ENCODE data around the gene PHAF1. TPM values are rescaled to one million over a fixed set of nuclear protein-coding genes. Genes with fewer than 3 reads are reported as not detected.

PHAF1 gene
- total and polyA plus RNA-seq, 2 of the 13 experiments (the other 11 are each of a cell fraction or from before 2014, with no cell fraction given) = 48.3 to 174 TPM

- TF ChIP-seq PATZ1 (CRISPR knock-in tag; IDR thresholded peaks at IDR 0.05) (no peak), AKAP8 (CRISPR knock-in tag; IDR thresholded peaks at IDR 0.05) (no peak), MTF2 (CRISPR knock-in tag; IDR thresholded peaks at IDR 0.05; ENCODE audit: borderline replicate concordance) (no peak), HMG20B (CRISPR knock-in tag; conservative IDR thresholded peaks at IDR 0.05) (no peak), RBFOX2 (IDR thresholded peaks at IDR 0.05; ENCODE audit: low read depth, low read length) (no peak), MAZ (IDR thresholded peaks at IDR 0.05; ENCODE audit: borderline replicate concordance, low read depth, low read length) (no peak), MAZ (CRISPR knock-in tag; IDR thresholded peaks at IDR 0.05; ENCODE audit: low read depth) (no peak), ZIK1 (CRISPR knock-in tag; IDR thresholded peaks at IDR 0.05; ENCODE audit: borderline replicate concordance, low read depth) (no peak; the same call in 1 of the 2 replicates), ZNF746 (CRISPR knock-in tag; IDR thresholded peaks at IDR 0.05) (peak; percentile 67; the same call in 1 of the 2 replicates), ETV6 (CRISPR knock-in tag; conservative IDR thresholded peaks at IDR 0.05) (no peak), TFDP2 (CRISPR knock-in tag; IDR thresholded peaks at IDR 0.05) (no peak), ZNF33A (CRISPR knock-in tag; IDR thresholded peaks at IDR 0.05; ENCODE audit: borderline replicate concordance) (no peak)
- TF ChIP-seq, protein P1, sequence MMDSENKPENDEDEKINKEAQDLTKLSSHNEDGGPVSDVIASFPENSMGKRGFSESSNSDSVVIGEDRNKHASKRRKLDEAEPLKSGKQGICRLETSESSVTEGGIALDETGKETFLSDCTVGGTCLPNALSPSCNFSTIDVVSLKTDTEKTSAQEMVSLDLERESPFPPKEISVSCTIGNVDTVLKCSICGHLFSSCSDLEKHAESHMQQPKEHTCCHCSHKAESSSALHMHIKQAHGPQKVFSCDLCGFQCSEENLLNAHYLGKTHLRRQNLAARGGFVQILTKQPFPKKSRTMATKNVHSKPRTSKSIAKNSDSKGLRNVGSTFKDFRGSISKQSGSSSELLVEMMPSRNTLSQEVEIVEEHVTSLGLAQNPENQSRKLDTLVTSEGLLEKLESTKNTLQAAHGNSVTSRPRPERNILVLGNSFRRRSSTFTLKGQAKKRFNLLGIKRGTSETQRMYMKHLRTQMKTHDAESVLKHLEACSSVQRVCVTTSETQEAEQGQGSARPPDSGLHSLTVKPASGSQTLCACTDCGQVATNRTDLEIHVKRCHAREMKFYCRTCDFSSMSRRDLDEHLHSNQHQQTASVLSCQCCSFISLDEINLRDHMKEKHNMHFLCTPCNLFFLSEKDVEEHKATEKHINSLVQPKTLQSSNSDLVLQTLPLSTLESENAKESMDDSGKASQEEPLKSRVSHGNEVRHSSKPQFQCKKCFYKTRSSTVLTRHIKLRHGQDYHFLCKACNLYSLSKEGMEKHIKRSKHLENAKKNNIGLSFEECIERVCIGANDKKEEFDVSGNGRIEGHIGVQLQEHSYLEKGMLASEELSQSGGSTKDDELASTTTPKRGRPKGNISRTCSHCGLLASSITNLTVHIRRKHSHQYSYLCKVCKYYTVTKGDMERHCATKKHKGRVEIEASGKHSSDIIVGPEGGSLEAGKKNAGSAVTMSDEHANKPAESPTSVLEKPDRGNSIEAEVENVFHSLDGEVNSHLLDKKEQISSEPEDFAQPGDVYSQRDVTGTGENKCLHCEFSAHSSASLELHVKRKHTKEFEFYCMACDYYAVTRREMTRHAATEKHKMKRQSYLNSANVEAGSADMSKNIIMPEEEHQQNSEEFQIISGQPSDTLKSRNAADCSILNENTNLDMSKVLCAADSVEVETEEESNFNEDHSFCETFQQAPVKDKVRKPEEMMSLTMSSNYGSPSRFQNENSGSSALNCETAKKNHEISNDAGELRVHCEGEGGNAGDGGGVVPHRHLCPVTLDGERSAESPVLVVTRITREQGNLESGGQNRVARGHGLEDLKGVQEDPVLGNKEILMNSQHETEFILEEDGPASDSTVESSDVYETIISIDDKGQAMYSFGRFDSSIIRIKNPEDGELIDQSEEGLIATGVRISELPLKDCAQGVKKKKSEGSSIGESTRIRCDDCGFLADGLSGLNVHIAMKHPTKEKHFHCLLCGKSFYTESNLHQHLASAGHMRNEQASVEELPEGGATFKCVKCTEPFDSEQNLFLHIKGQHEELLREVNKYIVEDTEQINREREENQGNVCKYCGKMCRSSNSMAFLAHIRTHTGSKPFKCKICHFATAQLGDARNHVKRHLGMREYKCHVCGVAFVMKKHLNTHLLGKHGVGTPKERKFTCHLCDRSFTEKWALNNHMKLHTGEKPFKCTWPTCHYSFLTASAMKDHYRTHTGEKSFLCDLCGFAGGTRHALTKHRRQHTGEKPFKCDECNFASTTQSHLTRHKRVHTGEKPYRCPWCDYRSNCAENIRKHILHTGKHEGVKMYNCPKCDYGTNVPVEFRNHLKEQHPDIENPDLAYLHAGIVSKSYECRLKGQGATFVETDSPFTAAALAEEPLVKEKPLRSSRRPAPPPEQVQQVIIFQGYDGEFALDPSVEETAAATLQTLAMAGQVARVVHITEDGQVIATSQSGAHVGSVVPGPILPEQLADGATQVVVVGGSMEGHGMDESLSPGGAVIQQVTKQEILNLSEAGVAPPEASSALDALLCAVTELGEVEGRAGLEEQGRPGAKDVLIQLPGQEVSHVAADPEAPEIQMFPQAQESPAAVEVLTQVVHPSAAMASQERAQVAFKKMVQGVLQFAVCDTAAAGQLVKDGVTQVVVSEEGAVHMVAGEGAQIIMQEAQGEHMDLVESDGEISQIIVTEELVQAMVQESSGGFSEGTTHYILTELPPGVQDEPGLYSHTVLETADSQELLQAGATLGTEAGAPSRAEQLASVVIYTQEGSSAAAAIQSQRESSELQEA (CRISPR knock-in tag; IDR thresholded peaks at IDR 0.05; ENCODE audit: not compliant biosample characterization) = no peak
- TF ChIP-seq, protein P2, sequence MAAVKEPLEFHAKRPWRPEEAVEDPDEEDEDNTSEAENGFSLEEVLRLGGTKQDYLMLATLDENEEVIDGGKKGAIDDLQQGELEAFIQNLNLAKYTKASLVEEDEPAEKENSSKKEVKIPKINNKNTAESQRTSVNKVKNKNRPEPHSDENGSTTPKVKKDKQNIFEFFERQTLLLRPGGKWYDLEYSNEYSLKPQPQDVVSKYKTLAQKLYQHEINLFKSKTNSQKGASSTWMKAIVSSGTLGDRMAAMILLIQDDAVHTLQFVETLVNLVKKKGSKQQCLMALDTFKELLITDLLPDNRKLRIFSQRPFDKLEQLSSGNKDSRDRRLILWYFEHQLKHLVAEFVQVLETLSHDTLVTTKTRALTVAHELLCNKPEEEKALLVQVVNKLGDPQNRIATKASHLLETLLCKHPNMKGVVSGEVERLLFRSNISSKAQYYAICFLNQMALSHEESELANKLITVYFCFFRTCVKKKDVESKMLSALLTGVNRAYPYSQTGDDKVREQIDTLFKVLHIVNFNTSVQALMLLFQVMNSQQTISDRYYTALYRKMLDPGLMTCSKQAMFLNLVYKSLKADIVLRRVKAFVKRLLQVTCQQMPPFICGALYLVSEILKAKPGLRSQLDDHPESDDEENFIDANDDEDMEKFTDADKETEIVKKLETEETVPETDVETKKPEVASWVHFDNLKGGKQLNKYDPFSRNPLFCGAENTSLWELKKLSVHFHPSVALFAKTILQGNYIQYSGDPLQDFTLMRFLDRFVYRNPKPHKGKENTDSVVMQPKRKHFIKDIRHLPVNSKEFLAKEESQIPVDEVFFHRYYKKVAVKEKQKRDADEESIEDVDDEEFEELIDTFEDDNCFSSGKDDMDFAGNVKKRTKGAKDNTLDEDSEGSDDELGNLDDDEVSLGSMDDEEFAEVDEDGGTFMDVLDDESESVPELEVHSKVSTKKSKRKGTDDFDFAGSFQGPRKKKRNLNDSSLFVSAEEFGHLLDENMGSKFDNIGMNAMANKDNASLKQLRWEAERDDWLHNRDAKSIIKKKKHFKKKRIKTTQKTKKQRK (IDR thresholded peaks at IDR 0.05; ENCODE audit: low read length) = no peak
Measured at GRCh38 chr16:67170949-67171649, 61.4 kb downstream of the PHAF1 start (continued).

Measured in HepG2 (cell line).